ENCODE measurements around the gene PRKCH.

DNA sequence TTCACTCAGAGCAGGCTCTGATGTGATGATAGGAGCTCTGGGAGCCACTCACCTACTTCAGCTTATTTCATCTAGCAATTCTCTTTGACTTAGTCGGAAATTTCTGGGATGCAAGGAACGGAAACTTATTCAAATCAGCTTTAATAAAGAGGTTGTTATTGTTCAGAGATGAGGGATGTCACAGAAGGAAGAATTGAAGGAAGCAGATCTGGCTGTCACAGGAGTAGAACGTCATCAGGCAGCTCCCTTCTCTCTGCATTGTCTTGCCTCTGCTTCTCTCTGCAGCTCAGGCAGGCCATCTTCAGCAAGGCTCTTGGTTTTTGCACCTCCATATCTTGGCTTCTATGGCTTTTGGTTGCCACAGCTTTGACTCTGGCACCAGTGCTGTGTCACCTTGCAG, 32.7 kb upstream of the PRKCH start:
- TF ChIP-seq, protein P1, sequence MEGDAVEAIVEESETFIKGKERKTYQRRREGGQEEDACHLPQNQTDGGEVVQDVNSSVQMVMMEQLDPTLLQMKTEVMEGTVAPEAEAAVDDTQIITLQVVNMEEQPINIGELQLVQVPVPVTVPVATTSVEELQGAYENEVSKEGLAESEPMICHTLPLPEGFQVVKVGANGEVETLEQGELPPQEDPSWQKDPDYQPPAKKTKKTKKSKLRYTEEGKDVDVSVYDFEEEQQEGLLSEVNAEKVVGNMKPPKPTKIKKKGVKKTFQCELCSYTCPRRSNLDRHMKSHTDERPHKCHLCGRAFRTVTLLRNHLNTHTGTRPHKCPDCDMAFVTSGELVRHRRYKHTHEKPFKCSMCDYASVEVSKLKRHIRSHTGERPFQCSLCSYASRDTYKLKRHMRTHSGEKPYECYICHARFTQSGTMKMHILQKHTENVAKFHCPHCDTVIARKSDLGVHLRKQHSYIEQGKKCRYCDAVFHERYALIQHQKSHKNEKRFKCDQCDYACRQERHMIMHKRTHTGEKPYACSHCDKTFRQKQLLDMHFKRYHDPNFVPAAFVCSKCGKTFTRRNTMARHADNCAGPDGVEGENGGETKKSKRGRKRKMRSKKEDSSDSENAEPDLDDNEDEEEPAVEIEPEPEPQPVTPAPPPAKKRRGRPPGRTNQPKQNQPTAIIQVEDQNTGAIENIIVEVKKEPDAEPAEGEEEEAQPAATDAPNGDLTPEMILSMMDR (IDR thresholded peaks at IDR 0.05; ENCODE audit: extremely low read depth in 1 of 2, insufficient read depth in 1 of 2, low read depth in 1 of 2, low read length in 2 of 2), result no peak
- no peak for TF ChIP-seq POLR2A (IDR thresholded peaks at IDR 0.05; ENCODE audit: low read depth, low read length)
- TF ChIP-seq POLR2AphosphoS5 (IDR thresholded peaks at IDR 0.05; ENCODE audit: insufficient read depth, low read depth, low read length), result no peak
- TF ChIP-seq EZH2 (IDR thresholded peaks at IDR 0.05; ENCODE audit: borderline replicate concordance, low read depth, low read length, severe bottlenecking), result no peak
